Neural cell (in vitro differentiated cells): ENCODE data around the gene RAB22A.
"Not testable (repeated sequence)": the region's sequence is repeated elsewhere in the genome, so short reads cannot be mapped to it uniquely, and the experiment has no call there.

Experiments used
- EZH2 ChIP-seq: fragments of 200-600, 300-800 bp; shearing (Covaris generic), sonication (generic); IDR thresholded peaks from 2 replicates; pipeline ENCODE4 v1.6.1; 2014; ENCODE audit warnings: antibody characterized with exemption, low read length, borderline replicate concordance, mild to moderate bottlenecking; ENCODE audit not compliant: insufficient read depth, poor library complexity, severe bottlenecking
- MXI1 ChIP-seq: fragments of 450-650 bp; conservative IDR thresholded peaks from 2 replicates; pipeline ENCODE4 v1.6.1; 2014; ENCODE audit warnings: antibody characterized with exemption, mild to moderate bottlenecking; ENCODE audit not compliant: poor library complexity, severe bottlenecking
- TF ChIP-seq, protein P1 (sequence below): fragments of 450-650 bp; IDR thresholded peaks from 2 replicates; pipeline ENCODE4 v1.5.1; 2014; ENCODE audit warnings: antibody characterized with exemption, mild to moderate bottlenecking, moderate library complexity; ENCODE audit not compliant: poor library complexity, severe bottlenecking

DNA sequence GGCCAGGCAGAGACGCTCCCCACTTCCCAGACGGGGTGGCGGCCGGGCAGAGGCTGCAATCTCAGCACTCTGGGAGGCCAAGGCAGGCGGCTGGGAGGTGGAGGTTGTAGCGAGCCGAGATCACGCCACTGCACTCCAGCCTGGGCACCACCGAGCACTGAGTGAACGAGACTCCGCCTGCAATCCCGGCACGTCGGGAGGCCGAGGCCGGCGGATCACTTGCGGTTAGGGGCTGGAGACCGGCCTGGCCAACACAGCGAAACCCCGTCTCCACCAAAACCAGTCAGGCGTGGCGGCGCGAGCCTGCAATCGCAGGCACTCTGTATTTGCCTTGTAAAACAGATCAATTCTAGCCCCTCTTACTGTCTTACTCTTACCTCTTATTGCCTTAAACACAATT, 105.3 kb downstream of the RAB22A start:
- TF ChIP-seq MXI1, EZH2: not testable (repeated sequence)
- TF ChIP-seq, protein P1, sequence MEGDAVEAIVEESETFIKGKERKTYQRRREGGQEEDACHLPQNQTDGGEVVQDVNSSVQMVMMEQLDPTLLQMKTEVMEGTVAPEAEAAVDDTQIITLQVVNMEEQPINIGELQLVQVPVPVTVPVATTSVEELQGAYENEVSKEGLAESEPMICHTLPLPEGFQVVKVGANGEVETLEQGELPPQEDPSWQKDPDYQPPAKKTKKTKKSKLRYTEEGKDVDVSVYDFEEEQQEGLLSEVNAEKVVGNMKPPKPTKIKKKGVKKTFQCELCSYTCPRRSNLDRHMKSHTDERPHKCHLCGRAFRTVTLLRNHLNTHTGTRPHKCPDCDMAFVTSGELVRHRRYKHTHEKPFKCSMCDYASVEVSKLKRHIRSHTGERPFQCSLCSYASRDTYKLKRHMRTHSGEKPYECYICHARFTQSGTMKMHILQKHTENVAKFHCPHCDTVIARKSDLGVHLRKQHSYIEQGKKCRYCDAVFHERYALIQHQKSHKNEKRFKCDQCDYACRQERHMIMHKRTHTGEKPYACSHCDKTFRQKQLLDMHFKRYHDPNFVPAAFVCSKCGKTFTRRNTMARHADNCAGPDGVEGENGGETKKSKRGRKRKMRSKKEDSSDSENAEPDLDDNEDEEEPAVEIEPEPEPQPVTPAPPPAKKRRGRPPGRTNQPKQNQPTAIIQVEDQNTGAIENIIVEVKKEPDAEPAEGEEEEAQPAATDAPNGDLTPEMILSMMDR = not testable (repeated sequence)
